GM19351 (cell line): ENCODE results near the gene MXD3.
A peak's percentile ranks its signal among the peaks of the same experiment; 100 is the strongest.
"Not testable (repeated sequence)": the region's sequence is repeated elsewhere in the genome, so short reads cannot be mapped to it uniquely, and the experiment has no call there.

Experiments
- ATAC-seq: cut with Tn5 transposase; IDR thresholded peaks from one replicate; pipeline ENCODE4 v1.9.1; 2021; ENCODE audit warnings: mild to moderate bottlenecking, moderate library complexity; ENCODE audit not compliant: unreplicated experiment

Gene MXD3

DNA sequence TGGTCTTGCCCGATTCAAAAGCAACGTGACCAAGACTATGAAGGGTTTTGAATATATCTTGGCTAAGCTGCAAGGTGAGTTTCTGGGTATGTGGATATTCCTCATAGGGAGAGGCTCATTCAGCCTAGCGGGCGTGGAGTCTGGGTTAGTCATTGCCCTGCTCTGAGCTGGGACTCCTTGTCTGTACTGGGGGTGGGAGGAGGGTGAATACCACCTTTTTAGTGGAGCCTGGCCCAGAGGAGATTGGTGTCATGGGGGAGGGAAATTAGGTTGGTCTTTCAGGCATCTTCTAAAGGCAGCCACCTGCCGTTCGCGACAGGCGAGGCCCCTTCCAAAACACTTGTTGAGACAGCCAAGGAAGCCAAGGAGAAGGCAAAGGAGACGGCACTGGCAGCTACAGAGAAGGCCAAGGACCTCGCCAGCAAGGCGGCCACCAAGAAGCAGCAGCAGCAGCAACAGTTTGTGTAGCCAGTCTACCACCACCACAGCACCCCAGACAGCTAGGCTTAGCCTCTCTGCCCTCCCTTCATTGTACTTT, 5.5 kb downstream of the MXD3 start:
- not testable (repeated sequence) for ATAC-seq

DNA sequence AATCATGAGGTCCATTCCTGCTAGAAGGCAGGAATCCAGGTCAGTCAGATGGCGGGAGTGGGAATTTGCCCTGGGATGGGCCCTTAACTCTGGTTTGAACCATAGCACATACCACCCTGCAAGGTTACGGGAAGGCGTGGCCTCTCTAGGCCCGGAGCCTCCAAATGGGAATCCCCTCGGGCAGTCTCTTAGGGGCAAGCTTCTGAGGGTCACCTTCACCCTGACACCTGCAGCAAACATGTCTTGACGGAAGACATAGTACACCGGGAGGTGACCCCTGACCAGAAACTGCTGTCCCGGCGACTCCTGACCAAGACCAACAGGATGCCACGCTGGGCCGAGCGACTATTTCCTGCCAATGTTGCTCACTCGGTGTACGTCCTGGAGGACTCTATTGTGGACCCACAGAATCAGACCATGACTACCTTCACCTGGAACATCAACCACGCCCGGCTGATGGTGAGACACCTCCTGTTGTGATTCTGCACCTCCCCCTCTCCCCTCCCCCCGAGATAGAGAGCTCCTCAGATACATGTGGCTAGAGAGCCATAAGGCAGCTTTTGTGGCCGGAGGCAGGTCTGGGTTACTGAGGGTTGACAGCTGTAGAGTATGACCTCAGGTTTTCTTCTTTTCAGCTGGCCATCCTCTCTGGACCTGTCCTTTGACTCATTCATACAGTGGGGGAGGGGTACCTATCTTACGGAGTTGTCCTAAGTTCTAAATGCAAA, 7.1 kb downstream of the MXD3 start:
- no peak for ATAC-seq

DNA sequence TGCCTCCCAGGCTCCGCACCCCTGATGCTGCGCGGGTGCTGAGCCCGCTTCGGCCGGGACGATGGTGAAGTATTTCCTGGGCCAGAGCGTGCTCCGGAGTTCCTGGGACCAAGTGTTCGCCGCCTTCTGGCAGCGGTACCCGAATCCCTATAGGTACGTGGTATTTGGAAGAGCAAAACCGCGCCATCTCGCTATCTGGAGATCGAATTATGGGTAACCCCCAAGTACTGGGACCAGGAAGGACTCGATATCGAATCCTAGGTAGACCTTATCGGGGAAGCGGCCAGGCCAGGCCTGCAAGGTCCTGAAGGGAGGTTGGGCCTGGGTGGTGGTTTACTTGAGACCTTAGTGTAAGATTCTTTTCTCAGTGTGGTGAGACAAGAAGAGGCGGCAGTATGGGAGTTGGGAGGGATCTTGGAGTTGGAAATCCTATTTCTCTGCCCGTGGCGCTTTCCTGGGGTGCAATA, 7.7 kb downstream of the MXD3 start:
- ATAC-seq = no peak

DNA sequence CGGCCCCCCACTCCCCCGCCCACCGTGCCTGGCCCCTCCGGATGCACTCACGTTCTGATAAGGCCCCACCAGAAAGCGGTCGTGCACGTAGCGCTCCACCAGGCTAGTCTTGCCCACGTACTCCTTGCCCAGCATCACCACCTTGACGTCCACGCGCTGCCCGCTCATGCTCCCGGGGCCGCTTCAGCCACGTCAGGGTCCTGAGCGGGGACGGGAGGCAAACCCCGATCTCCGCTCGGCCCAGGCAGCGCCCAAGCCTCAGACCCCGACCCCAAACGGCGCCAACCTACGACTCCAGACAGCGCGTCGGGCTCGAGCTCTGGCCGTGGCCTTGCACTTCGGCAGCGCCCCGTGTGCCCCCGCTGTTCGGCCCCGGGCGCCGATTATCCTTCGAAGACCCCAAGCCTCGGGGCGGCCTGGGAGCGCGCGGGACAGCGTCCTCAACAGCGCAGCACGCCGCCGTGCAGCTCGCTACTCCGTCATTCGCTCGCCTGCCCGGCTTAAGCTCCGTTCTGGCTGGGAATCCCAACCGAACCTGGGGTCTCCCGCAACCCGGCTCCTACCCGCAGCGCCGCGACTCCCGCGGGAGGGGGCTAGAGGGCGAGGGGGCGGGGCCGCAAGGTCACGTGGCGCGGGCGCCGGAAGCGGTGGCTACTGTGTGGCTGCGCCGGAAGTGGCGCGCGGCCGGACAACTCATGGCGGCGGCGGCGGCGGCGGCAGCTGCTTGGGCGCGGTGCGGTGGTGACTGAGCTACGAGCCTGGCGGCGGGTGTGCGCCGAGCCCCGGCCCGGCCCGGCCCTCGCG, 8.4 kb downstream of the MXD3 start, which contains the start of the genes PRELID1 and RAB24:
PRELID1 (plus strand) TSS at position 679 of the 804 bp plus-strand sequence. CDS start 187 bp downstream, outside the sequence.
RAB24 (minus strand) TSS at position 599 of the 804 bp plus-strand sequence; CDS start at position 168, 431 bp downstream.
- ATAC-seq = peak; percentile 67

DNA sequence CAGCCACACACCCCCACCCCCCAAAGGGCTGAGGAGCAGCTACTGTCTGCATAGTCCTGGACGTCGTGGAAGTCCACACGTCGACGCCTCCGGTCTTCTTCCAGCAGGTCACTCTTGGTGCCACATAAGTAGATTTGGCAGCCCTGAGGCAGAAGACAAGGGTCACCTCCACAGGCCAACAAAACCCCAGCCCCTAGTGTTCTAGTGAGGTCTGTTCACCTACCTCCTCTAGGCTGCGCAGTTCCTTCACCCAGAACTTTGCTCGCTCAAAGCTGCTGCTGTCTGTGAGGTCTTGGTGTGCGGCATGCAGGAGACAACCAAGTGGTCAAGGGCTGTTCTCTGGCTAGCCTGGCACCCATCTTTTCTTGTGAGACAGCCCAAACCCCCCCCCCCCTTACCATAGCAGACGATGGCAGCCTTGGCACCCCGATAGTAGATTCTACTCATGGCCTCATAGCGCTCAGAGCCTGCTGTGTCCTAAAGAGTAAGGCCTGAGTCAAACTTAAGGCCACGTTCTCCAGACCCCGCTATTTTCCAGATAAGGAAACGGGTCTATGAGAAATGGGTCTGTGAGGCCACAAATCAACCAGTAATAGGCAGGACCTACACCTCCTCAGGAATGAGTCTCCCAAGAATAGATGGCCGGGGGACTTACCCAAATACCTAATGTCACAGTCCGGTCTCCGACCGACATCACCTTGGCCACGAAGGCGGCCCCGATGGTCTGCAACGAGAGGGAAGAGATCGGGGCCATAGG, 9.2 kb downstream of the MXD3 start:
- ATAC-seq = no peak

DNA sequence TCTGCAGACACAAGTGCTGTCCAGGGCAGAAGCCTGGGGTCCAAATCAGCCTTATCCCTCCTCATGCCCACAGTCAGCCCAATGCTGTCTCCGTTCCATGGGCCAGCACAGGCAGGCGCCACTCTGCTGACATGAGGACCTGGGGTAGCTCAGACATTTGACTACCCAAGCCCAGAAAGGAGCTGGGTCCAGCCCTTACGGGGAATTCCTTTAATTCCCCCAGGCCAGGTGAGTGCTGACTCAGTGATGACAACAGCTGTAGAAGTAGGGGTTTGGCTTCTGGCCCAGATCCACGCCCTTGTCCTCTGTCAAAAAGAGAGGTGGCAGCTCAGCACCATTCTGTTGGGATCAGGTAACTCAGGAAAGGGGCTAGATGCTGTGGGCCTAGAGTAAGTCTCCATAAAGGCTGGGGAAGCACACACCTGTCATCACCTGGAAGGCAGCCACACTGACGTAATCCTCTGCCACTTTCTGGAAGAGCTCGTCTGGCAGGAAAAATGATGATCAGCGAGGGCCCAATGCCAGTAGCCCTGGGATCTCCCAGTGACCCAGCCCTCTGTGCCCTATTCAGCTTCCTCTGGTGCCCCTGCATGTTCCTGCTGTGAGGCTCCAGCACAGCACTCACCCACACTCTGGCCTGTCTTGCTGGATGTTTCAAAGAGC, 10.1 kb downstream of the MXD3 start:
- ATAC-seq = no peak

DNA sequence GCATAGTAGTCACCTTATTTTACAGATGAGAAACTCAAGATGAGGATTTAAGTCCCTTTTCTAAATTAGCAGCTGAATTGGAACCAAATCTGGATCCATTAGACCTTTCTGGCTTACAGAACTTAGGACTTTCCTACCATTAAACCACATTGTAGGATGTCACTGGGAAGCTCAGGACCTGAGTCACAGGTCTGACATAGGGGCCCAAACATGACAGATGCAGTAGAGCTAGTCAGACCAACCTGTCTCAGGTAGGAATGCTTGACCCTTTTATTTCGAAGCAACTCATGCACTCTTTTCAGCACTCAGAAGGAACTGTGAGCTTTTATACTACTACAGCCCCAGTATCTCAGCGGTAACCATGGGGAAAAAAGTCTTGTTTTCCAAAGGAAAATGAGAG, 10.7 kb downstream of the MXD3 start:
- no peak for ATAC-seq

DNA sequence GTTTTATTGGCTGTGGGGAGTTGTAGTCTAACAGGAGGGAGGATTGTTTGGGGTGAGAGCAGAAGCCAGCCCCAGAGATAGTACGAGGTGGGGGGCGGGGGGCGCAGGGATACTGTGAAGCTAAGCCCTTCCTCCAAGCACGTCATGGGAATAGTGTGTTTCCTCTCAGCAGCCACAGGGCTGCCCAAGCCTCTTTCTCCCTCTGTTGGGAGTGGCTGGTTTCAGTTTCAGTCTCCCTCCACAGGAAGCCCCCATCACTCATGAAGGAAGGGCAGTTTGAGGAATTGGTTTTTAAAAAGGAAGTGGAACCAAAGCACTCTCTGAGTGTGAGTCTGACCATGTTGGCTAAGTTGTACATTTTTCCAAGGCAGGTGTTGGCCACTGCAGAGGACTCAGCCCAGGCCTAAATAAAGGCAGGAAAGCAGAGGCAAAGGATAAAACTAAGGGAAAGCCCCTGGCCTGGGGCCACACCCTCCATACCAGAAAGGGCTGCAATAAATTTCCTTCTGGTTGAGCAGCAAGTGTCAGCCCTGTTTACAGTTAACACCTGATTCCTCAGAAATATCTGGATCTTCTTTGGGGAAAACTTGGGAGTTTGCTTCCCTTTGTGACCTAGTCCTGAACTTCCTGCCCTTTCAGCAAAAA, 11.3 kb downstream of the MXD3 start:
- ATAC-seq = peak; percentile 44

DNA sequence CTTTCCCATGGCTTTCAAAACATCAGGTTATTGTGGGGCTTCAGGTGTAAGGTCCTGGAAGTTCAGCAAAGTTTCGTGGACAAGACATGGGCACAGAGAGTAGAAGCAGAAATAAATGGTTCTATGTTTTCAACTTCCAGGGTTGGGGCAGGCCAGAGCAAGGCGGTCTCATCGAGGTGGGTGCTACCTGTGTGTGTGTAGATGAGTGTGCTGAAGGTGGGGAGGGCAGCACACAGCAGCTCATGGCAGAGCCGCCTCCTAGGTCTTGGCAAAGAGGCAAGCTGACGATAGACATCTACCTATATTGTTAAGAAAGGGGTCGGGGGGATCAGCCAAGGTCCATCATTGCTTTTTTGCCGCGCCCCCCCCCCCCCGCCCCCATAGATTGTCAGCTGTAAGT, 12.0 kb downstream of the MXD3 start:
- ATAC-seq = no peak

DNA sequence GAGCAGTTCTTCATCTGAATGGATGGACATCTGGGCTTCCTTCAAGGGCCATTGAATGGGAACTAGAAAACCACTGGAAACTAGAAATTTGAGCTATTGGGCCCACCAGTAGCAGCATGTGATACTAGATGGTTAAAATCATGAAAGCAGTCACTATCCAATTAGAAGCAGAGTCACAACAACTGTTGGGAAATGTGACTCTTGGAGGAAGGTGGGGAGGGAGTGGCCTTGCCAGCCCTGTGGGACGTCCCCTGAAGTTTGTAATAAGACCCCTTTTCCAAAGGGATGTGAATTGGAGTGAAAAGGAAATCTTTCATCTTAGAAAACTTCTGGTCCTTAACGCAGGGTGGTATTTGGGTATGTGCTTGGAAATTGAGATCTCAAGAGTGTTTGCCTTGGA, 13.8 kb downstream of the MXD3 start:
- no peak for ATAC-seq

DNA sequence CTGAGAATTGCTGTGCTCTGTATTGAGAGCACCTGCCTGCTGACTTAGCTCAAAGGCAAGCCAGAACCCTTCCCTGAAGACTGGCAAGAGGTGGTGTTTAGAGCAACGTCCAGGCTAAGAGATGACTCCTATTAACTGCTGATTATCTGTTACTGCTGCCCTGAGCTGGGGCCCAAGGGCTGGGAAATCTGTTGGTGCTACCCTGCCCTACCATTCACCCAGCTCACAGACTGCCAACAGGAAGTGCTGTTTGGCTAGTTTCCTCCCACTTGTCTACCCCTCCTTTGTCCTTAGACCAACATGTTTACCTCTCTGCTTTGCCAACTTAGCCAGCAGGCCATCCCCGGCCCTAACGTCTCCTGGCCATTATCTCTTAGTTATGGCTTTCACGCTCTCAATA, 15.1 kb downstream of the MXD3 start:
- no peak for ATAC-seq

DNA sequence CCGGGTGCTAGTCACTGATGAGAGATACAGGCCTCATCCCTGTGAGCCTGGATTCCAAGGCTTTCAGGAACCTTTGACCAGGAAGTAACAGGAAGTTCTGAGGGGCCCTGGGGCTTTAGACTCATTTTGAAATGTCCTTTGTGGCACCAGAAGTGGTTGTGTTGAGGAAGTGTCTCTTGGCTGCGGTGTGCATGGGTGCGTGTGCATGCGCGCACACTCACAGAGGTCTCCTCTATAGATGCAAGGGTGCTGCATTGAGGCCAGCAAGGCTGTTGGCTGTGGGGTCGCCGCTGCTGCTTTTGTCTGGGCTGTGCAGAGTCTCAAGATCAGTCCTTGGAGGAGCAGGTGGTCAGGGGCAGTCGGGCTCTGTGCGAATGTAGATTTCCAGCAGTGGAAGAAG, 15.8 kb downstream of the MXD3 start:
- ATAC-seq = no peak

DNA sequence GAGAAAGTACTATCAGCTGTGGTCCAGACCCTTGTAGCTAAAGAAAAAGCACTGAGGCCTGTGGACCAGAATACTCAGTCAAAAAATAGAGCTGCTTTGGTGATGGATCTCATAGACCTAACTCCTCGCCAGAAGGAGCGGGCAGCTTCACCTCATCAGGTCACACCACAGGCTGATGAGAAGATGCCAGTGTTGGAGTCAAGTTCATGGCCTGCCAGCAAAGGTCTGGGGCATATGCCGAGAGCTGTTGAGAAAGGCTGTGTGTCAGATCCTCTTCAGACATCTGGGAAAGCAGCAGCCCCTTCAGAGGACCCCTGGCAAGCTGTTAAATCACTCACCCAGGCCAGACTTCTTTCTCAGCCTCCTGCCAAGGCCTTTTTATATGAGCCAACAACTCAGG, 17.1 kb downstream of the MXD3 start:
- no peak for ATAC-seq

DNA sequence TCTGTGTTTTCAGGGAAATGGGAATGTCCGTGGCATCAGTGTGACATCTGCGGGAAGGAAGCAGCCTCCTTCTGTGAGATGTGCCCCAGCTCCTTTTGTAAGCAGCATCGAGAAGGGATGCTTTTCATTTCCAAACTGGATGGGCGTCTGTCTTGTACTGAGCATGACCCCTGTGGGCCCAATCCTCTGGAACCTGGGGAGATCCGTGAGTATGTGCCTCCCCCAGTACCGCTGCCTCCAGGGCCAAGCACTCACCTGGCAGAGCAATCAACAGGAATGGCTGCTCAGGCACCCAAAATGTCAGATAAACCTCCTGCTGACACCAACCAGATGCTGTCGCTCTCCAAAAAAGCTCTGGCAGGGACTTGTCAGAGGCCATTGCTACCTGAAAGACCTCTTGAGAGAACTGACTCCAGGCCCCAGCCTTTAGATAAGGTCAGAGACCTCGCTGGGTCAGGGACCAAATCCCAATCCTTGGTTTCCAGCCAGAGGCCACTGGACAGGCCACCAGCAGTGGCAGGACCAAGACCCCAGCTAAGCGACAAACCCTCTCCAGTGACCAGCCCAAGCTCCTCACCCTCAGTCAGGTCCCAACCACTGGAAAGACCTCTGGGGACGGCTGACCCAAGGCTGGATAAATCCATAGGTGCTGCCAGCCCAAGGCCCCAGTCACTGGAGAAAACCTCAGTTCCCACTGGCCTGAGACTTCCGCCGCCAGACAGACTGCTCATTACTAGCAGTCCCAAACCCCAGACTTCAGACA, 17.7 kb downstream of the MXD3 start:
- no peak for ATAC-seq

DNA sequence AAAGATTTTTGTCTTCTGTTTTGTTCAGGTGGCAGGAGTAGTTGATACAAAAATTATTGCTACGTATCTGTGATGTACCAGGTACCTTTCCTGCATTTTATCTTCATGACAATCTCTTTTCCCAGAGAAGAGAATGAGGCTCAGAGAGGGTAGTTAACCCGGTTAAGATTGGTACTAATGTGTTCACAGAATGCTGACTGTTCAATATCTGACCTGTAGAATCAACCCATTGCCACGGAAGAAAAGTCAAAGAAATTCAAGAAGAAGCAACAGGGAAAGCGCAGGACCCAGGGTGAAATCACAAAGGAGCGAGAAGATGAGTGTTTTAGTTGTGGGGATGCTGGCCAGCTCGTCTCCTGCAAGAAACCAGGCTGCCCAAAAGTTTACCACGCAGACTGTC, 20.0 kb downstream of the MXD3 start:
- ATAC-seq = no peak

DNA sequence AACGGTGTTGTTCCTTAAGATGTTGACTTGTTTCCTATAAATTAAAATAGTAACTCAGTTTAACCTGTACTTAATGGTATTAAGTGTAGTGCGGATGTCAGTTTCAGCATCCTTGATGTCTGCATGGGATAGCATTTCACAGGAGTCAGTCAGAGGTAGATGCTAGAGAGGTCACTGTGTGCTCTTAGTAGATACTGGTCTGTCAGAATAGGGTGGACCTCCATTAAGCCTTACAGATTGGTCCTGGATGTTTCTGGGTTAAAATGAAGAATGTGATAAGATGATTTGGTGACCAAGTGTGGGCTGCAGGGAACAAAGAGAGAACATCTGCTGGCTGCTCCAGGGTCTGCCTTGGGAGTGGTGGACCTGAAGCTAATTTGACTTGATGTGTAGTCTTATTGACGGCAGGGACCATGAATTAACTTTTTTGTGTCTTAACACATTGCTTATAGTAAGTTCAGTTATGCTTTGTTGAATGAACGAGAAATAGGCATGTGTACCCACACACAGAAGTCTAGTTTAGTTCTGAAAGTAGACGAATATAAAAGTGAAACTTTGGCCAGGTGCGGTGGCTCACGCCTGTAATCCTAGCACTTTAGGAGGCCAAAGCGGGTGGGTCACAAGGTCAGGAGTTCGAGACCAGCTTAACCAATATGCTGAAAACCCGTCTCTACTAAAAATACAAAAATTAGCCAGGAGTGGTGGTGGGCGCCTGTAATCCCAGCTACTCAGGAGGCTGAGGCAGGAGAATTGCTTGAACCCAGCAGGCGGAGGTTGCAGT, 20.7 kb downstream of the MXD3 start:
- no peak for ATAC-seq

DNA sequence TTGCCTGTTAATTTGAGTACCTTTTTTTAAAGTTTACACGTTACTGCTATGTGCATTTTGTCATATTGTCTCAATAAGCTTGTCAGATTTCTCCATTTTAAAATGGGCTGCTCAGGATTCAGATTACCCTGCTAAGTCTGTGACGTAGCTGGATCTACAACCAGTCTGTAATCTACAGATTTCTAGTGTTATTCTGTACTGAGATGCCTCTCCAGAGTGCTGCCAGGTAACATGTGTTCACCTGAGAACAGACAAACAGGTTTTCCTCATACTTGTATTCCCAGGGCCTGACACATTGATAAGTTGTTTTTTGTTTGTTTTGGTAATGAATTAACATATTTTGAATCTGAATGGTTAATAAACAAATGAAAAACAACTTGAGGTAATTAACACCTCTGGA, 23.5 kb downstream of the MXD3 start:
- ATAC-seq = no peak

DNA sequence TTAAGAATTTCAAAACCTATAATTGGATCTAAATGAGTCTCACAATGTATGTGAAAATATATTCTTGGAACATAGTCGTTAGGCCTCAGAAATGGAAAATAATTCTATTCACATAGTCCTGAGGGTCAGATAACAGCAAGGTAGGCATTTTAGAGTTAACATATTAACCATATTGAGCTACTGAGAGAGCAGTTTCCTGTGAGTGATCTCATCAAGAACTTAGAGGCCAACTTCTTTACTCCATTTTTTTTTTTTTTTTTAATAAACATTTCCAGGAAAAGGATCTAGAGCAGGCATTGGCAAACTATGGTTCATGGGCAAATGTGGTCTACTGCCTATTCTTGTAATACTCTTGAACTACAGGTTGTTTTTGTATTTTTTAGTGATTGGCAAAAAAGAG, 34.8 kb downstream of the MXD3 start:
- no peak for ATAC-seq

DNA sequence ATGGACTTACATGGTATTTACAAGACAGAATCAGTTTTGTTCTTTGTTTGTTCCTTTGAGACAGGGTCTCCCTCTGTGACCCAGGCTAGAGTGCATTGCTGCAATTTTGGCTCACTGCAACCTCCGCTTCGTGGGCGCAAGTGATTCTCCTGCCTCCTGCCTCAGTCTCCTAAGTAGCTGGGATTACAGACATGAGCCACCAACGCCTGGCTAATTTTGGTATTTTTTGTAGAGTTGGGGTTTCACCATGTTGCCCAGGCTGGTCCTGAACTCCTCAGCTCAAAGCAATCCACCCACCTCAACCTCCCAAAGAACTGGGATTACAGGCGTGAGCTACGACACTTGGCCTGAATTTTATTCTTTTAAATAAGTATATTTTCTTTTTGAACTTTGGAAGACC, 35.8 kb downstream of the MXD3 start:
- no peak for ATAC-seq
